ENCODE measurements around the gene KIRREL3.

KIRREL3 gene

GRCh38 chr11:126476266-126476924 is 524.2 kb downstream of the KIRREL3 start:
- Histone ChIP-seq H3K79me1 (ENCODE audit: low read depth, low read length) (no peaks in the 10 kb centered on the region), H3K9ac (ENCODE audit: low read depth, low read length, poor library complexity) (no peak overlapping the region), H2BK5ac (ENCODE audit: low read length) (no peak overlapping the region), H4K91ac (ENCODE audit: low read depth, low read length, poor library complexity) (no peak overlapping the region), H2BK12ac (ENCODE audit: low read length) (no peak overlapping the region), H2AK5ac (ENCODE audit: low read depth, low read length) (no peak overlapping the region), H3K9me3 (replicated peaks in 1 of 2; ENCODE audit: control insufficient read depth in 2 of 2, insufficient read depth in 1 of 2, low read depth in 1 of 2, low read length in 2 of 2) (peaks cover 0 to 1% of the 10 kb centered on the region in 2 donors), H3K14ac (ENCODE audit: low read length) (no peak overlapping the region), H3K4me2 (ENCODE audit: insufficient read depth, low read length, poor library complexity, severe bottlenecking) (no peak overlapping the region), H3K4me3 (ENCODE audit: low read length in 2 of 2) (no peak overlapping the region), H4K8ac (ENCODE audit: low read depth, low read length) (no peak overlapping the region), H3K18ac (ENCODE audit: low read length) (no peak overlapping the region), H2AFZ (ENCODE audit: low read length) (peak overlapping the region; percentile 33), H3K27ac (replicated peaks; ENCODE audit: low read length) (no peak overlapping the region), H2BK15ac (ENCODE audit: low read length) (no peak overlapping the region), H3K27me3 (ENCODE audit: control insufficient read depth in 3 of 3, insufficient read depth in 3 of 3, low read depth in 1 of 3, low read length in 3 of 3) (peaks cover 0 to 3% (median 0%) of the 10 kb centered on the region in 3 experiments), H3K4me1 (ENCODE audit: control insufficient read depth in 2 of 2, insufficient read depth in 1 of 2, low read depth in 1 of 2, low read length in 2 of 2) (peaks cover 9 to 15% of the 10 kb centered on the region in 2 donors), H3K4ac (ENCODE audit: low read length) (no peak overlapping the region), H2BK120ac (ENCODE audit: low read depth, low read length) (no peak overlapping the region), H3K36me3 (replicated peaks in 1 of 2; ENCODE audit: control insufficient read depth in 2 of 2, insufficient read depth in 2 of 2, low read length in 2 of 2) (no peaks in the 10 kb centered on the region), H3K23ac (ENCODE audit: low read depth, low read length, poor library complexity) (no peak overlapping the region)
- WGBS, 2 donors (ENCODE audit: extremely low coverage in 2 of 2, insufficient read length in 2 of 2, insufficient replicate concordance in 1 of 2) = no CpG with 5 or more reads among the region's 15 CpGs
- no peak for DNase-seq (ENCODE audit: low spot score)

GRCh38 chr11:126475014-126475991 is 525.3 kb downstream of the KIRREL3 start:
- H2BK120ac ChIP-seq (ENCODE audit: low read depth, low read length) = peak overlapping the region; percentile 35
- peak overlapping the region; percentile 21 for H3K23ac ChIP-seq (ENCODE audit: low read depth, low read length, poor library complexity)
- peak overlapping the region; percentile 85 for H2BK15ac ChIP-seq (ENCODE audit: low read length)
- H3K4ac ChIP-seq (ENCODE audit: low read length) = no peak overlapping the region
- WGBS, 2 donors (ENCODE audit: extremely low coverage in 2 of 2, insufficient read length in 2 of 2, insufficient replicate concordance in 1 of 2) = no CpG with 5 or more reads among the region's 26 CpGs
- peak overlapping the region; percentile 1 for H4K91ac ChIP-seq (ENCODE audit: low read depth, low read length, poor library complexity)
- no peaks in the 10 kb centered on the region for H3K79me1 ChIP-seq (ENCODE audit: low read depth, low read length)
- H3K9me3 ChIP-seq (replicated peaks in 1 of 2; ENCODE audit: control insufficient read depth in 2 of 2, insufficient read depth in 1 of 2, low read depth in 1 of 2, low read length in 2 of 2) = peaks cover 0 to 1% of the 10 kb centered on the region in 2 donors
- no peak overlapping the region for H3K4me3 ChIP-seq (ENCODE audit: low read length in 2 of 2)
- H2AFZ ChIP-seq (ENCODE audit: low read length) = peak overlapping the region; percentile 31
- H3K4me2 ChIP-seq (ENCODE audit: insufficient read depth, low read length, poor library complexity, severe bottlenecking) = no peak overlapping the region
- H2BK12ac ChIP-seq (ENCODE audit: low read length) = no peak overlapping the region
- peak overlapping the region; percentile 60 for H2AK5ac ChIP-seq (ENCODE audit: low read depth, low read length)
- H3K14ac ChIP-seq (ENCODE audit: low read length) = no peak overlapping the region
- H3K4me1 ChIP-seq (ENCODE audit: control insufficient read depth in 2 of 2, insufficient read depth in 1 of 2, low read depth in 1 of 2, low read length in 2 of 2) = peaks cover 7 to 12% of the 10 kb centered on the region in 2 donors
- H3K9ac ChIP-seq (ENCODE audit: low read depth, low read length, poor library complexity) = no peak overlapping the region
- peaks cover 0 to 3% (median 0%) of the 10 kb centered on the region in 3 experiments for H3K27me3 ChIP-seq (ENCODE audit: control insufficient read depth in 3 of 3, insufficient read depth in 3 of 3, low read depth in 1 of 3, low read length in 3 of 3)
- no peak overlapping the region for H3K27ac ChIP-seq (replicated peaks; ENCODE audit: low read length)
- H2BK5ac ChIP-seq (ENCODE audit: low read length) = peak overlapping the region; percentile 29
- H3K18ac ChIP-seq (ENCODE audit: low read length) = peak overlapping the region; percentile 76
- no peak for DNase-seq (ENCODE audit: low spot score)
- H4K8ac ChIP-seq (ENCODE audit: low read depth, low read length) = no peak overlapping the region
- H3K36me3 ChIP-seq (replicated peaks in 1 of 2; ENCODE audit: control insufficient read depth in 2 of 2, insufficient read depth in 2 of 2, low read length in 2 of 2) = no peaks in the 10 kb centered on the region

GRCh38 chr11:126474220-126474619 is 526.4 kb downstream of the KIRREL3 start:
- Histone ChIP-seq H3K4ac (ENCODE audit: low read length) (no peak overlapping the region), H3K36me3 (replicated peaks in 1 of 2; ENCODE audit: control insufficient read depth in 2 of 2, insufficient read depth in 2 of 2, low read length in 2 of 2) (no peaks in the 10 kb centered on the region), H3K27me3 (ENCODE audit: control insufficient read depth in 3 of 3, insufficient read depth in 3 of 3, low read depth in 1 of 3, low read length in 3 of 3) (peaks cover 0 to 3% (median 0%) of the 10 kb centered on the region in 3 experiments), H2AFZ (ENCODE audit: low read length) (no peak overlapping the region), H3K4me1 (ENCODE audit: control insufficient read depth in 2 of 2, insufficient read depth in 1 of 2, low read depth in 1 of 2, low read length in 2 of 2) (peaks cover 0 to 7% of the 10 kb centered on the region in 2 donors), H2BK5ac (ENCODE audit: low read length) (peak overlapping the region; percentile 29), H2BK15ac (ENCODE audit: low read length) (no peak overlapping the region), H3K4me2 (ENCODE audit: insufficient read depth, low read length, poor library complexity, severe bottlenecking) (no peak overlapping the region), H2AK5ac (ENCODE audit: low read depth, low read length) (no peak overlapping the region), H3K9ac (ENCODE audit: low read depth, low read length, poor library complexity) (no peak overlapping the region), H4K91ac (ENCODE audit: low read depth, low read length, poor library complexity) (no peak overlapping the region), H3K14ac (ENCODE audit: low read length) (no peak overlapping the region), H4K8ac (ENCODE audit: low read depth, low read length) (no peak overlapping the region), H3K23ac (ENCODE audit: low read depth, low read length, poor library complexity) (no peak overlapping the region), H2BK12ac (ENCODE audit: low read length) (no peak overlapping the region), H3K18ac (ENCODE audit: low read length) (peak overlapping the region; percentile 80), H3K27ac (replicated peaks; ENCODE audit: low read length) (no peak overlapping the region), H3K4me3 (ENCODE audit: low read length in 2 of 2) (no peak overlapping the region), H3K9me3 (replicated peaks in 1 of 2; ENCODE audit: control insufficient read depth in 2 of 2, insufficient read depth in 1 of 2, low read depth in 1 of 2, low read length in 2 of 2) (peaks cover 0 to 1% of the 10 kb centered on the region in 2 donors), H3K79me1 (ENCODE audit: low read depth, low read length) (no peaks in the 10 kb centered on the region), H2BK120ac (ENCODE audit: low read depth, low read length) (no peak overlapping the region)
- DNase-seq (ENCODE audit: low spot score) = no peak
- WGBS, 2 donors (ENCODE audit: extremely low coverage in 2 of 2, insufficient read length in 2 of 2, insufficient replicate concordance in 1 of 2) = no CpG with 5 or more reads among the region's 9 CpGs

GRCh38 chr11:126473269-126473668 is 527.3 kb downstream of the KIRREL3 start:
- H2BK120ac ChIP-seq (ENCODE audit: low read depth, low read length) = no peak overlapping the region
- no peak overlapping the region for H3K9ac ChIP-seq (ENCODE audit: low read depth, low read length, poor library complexity)
- H3K4me1 ChIP-seq (ENCODE audit: control insufficient read depth in 2 of 2, insufficient read depth in 1 of 2, low read depth in 1 of 2, low read length in 2 of 2) = peaks cover 0 to 5% of the 10 kb centered on the region in 2 donors
- no peak overlapping the region for H2BK5ac ChIP-seq (ENCODE audit: low read length)
- no peaks in the 10 kb centered on the region for H3K9me3 ChIP-seq (replicated peaks in 1 of 2; ENCODE audit: control insufficient read depth in 2 of 2, insufficient read depth in 1 of 2, low read depth in 1 of 2, low read length in 2 of 2)
- peak overlapping the region; percentile 41 for H4K91ac ChIP-seq (ENCODE audit: low read depth, low read length, poor library complexity)
- no peak overlapping the region for H4K8ac ChIP-seq (ENCODE audit: low read depth, low read length)
- H3K14ac ChIP-seq (ENCODE audit: low read length) = no peak overlapping the region
- no peak overlapping the region for H3K27ac ChIP-seq (replicated peaks; ENCODE audit: low read length)
- no peak overlapping the region for H3K4me2 ChIP-seq (ENCODE audit: insufficient read depth, low read length, poor library complexity, severe bottlenecking)
- no peaks in the 10 kb centered on the region for H3K79me1 ChIP-seq (ENCODE audit: low read depth, low read length)
- no peak overlapping the region for H3K4ac ChIP-seq (ENCODE audit: low read length)
- no peak overlapping the region for H3K4me3 ChIP-seq (ENCODE audit: low read length in 2 of 2)
- H3K36me3 ChIP-seq (replicated peaks in 1 of 2; ENCODE audit: control insufficient read depth in 2 of 2, insufficient read depth in 2 of 2, low read length in 2 of 2) = no peaks in the 10 kb centered on the region
- H3K23ac ChIP-seq (ENCODE audit: low read depth, low read length, poor library complexity) = no peak overlapping the region
- peak overlapping the region; percentile 82 for H2BK12ac ChIP-seq (ENCODE audit: low read length)
- H2AK5ac ChIP-seq (ENCODE audit: low read depth, low read length) = peak overlapping the region; percentile 53
- peak overlapping the region; percentile 37 for H3K18ac ChIP-seq (ENCODE audit: low read length)
- peak overlapping the region; percentile 54 for H2BK15ac ChIP-seq (ENCODE audit: low read length)
- WGBS, 2 donors (ENCODE audit: extremely low coverage in 2 of 2, insufficient read length in 2 of 2, insufficient replicate concordance in 1 of 2) = no CpG with 5 or more reads among the region's 16 CpGs
- DNase-seq (ENCODE audit: low spot score) = no peak
- no peak overlapping the region for H2AFZ ChIP-seq (ENCODE audit: low read length)
- peaks cover 0 to 9% (median 0%) of the 10 kb centered on the region in 3 experiments for H3K27me3 ChIP-seq (ENCODE audit: control insufficient read depth in 3 of 3, insufficient read depth in 3 of 3, low read depth in 1 of 3, low read length in 3 of 3)

Data from neuronal stem cell (in vitro differentiated cells).